ENCODE results near the gene RRP36. TPM values are rescaled to one million over a fixed set of nuclear protein-coding genes. Genes with fewer than 3 reads are reported as not detected.
A peak's percentile ranks its signal among the peaks of the same experiment; 100 is the strongest.

The RRP36 gene
- total and polyA plus RNA-seq, 9 of the 15 experiments (the other 6 are each of a cell fraction or from before 2014, with no cell fraction given), result 27.6 to 150 (median 114) TPM

GRCh38 chr6:43053545-43054205 lies 32.3 kb downstream of the RRP36 start, which contains the start of gene CUL7 (continued):
- TF ChIP-seq, protein P1, sequence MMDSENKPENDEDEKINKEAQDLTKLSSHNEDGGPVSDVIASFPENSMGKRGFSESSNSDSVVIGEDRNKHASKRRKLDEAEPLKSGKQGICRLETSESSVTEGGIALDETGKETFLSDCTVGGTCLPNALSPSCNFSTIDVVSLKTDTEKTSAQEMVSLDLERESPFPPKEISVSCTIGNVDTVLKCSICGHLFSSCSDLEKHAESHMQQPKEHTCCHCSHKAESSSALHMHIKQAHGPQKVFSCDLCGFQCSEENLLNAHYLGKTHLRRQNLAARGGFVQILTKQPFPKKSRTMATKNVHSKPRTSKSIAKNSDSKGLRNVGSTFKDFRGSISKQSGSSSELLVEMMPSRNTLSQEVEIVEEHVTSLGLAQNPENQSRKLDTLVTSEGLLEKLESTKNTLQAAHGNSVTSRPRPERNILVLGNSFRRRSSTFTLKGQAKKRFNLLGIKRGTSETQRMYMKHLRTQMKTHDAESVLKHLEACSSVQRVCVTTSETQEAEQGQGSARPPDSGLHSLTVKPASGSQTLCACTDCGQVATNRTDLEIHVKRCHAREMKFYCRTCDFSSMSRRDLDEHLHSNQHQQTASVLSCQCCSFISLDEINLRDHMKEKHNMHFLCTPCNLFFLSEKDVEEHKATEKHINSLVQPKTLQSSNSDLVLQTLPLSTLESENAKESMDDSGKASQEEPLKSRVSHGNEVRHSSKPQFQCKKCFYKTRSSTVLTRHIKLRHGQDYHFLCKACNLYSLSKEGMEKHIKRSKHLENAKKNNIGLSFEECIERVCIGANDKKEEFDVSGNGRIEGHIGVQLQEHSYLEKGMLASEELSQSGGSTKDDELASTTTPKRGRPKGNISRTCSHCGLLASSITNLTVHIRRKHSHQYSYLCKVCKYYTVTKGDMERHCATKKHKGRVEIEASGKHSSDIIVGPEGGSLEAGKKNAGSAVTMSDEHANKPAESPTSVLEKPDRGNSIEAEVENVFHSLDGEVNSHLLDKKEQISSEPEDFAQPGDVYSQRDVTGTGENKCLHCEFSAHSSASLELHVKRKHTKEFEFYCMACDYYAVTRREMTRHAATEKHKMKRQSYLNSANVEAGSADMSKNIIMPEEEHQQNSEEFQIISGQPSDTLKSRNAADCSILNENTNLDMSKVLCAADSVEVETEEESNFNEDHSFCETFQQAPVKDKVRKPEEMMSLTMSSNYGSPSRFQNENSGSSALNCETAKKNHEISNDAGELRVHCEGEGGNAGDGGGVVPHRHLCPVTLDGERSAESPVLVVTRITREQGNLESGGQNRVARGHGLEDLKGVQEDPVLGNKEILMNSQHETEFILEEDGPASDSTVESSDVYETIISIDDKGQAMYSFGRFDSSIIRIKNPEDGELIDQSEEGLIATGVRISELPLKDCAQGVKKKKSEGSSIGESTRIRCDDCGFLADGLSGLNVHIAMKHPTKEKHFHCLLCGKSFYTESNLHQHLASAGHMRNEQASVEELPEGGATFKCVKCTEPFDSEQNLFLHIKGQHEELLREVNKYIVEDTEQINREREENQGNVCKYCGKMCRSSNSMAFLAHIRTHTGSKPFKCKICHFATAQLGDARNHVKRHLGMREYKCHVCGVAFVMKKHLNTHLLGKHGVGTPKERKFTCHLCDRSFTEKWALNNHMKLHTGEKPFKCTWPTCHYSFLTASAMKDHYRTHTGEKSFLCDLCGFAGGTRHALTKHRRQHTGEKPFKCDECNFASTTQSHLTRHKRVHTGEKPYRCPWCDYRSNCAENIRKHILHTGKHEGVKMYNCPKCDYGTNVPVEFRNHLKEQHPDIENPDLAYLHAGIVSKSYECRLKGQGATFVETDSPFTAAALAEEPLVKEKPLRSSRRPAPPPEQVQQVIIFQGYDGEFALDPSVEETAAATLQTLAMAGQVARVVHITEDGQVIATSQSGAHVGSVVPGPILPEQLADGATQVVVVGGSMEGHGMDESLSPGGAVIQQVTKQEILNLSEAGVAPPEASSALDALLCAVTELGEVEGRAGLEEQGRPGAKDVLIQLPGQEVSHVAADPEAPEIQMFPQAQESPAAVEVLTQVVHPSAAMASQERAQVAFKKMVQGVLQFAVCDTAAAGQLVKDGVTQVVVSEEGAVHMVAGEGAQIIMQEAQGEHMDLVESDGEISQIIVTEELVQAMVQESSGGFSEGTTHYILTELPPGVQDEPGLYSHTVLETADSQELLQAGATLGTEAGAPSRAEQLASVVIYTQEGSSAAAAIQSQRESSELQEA (IDR thresholded peaks at IDR 0.05; ENCODE audit: low read depth), result peak; percentile 16; the same call in 1 of the 2 replicates
- peak; percentile 92 for TF ChIP-seq ELF4 (CRISPR knock-in tag; IDR thresholded peaks at IDR 0.05)
- TF ChIP-seq NFIC (IDR thresholded peaks at IDR 0.05), result peak; percentile 67
- TF ChIP-seq, protein P2, sequence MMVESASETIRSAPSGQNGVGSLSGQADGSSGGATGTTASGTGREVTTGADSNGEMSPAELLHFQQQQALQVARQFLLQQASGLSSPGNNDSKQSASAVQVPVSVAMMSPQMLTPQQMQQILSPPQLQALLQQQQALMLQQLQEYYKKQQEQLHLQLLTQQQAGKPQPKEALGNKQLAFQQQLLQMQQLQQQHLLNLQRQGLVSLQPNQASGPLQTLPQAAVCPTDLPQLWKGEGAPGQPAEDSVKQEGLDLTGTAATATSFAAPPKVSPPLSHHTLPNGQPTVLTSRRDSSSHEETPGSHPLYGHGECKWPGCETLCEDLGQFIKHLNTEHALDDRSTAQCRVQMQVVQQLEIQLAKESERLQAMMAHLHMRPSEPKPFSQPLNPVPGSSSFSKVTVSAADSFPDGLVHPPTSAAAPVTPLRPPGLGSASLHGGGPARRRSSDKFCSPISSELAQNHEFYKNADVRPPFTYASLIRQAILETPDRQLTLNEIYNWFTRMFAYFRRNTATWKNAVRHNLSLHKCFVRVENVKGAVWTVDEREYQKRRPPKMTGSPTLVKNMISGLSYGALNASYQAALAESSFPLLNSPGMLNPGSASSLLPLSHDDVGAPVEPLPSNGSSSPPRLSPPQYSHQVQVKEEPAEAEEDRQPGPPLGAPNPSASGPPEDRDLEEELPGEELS (CRISPR knock-in tag; IDR thresholded peaks at IDR 0.05; ENCODE audit: borderline replicate concordance), result peak; percentile 62; the same call in 1 of the 2 replicates
- no peak for TF ChIP-seq NR2C1 (IDR thresholded peaks at IDR 0.05)
- TF ChIP-seq NR2C1 (tag; IDR thresholded peaks at IDR 0.05), result no peak
- peak; percentile 98 for TF ChIP-seq GABPA (tag; conservative IDR thresholded peaks at IDR 0.05; ENCODE audit: low read depth)
- no peak for TF ChIP-seq ZNF224 (CRISPR knock-in tag; IDR thresholded peaks at IDR 0.05)
- no peak for TF ChIP-seq MTA2 (IDR thresholded peaks at IDR 0.05; ENCODE audit: low read depth)
- TF ChIP-seq SMAD3 (CRISPR knock-in tag; conservative IDR thresholded peaks at IDR 0.05), result peak; percentile 42; the same call in 1 of the 2 replicates
- TF ChIP-seq SNRNP70 (optimal IDR thresholded peaks at IDR 0.05; ENCODE audit: low read depth, low read length), result no peak
- TF ChIP-seq POLR3G (IDR thresholded peaks at IDR 0.05; ENCODE audit: extremely low read depth, insufficient read length, insufficient replicate concordance), result no peak
- TF ChIP-seq ARID1B (IDR thresholded peaks at IDR 0.05), result peak; percentile 45; the same call in 1 of the 2 replicates
- TF ChIP-seq TAF9B (IDR thresholded peaks at IDR 0.05; ENCODE audit: partially characterized antibody), result peak; percentile 75
- TF ChIP-seq KAT8 (IDR thresholded peaks at IDR 0.05; ENCODE audit: low read depth), result no peak
- TF ChIP-seq ZNF780A (CRISPR knock-in tag; IDR thresholded peaks at IDR 0.05), result peak; percentile 89
- peak; percentile 88 for TF ChIP-seq KDM5B (IDR thresholded peaks at IDR 0.05; ENCODE audit: insufficient replicate concordance, low read depth, low read length)

Data from K562 (cell line).